ENCODE results near the gene OR56A3.

Gene OR56A3

DNA sequence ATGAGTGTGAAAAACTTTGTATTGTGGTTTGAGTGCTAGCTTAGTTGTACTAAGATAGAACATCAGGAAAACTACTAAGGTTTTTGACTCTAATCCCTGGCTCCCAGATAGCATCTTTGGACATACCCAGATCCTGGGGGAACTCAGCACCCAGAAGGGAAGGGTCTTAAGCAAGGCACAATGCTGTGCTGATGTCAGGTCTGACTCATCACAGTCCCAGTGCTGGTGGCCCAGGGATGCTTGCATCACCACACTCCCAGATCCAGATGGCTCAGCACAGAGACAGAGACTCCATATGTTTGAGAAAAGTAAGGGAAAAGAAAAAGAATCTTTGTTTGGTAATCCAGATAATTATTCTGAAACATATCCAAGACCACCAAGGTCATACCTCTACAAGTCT is 18.3 kb upstream of the OR56A3 start:
- H3K27me3 ChIP-seq (replicated peaks; ENCODE audit: control insufficient read depth, insufficient read depth, low read length): no peaks in the 10 kb centered on the region
- H3K4me3 ChIP-seq (replicated peaks; ENCODE audit: low read depth, low read length): no peak overlapping the region
- DNase-seq (ENCODE audit: extremely low read depth, insufficient read length): no peak
- TF ChIP-seq, protein P1, sequence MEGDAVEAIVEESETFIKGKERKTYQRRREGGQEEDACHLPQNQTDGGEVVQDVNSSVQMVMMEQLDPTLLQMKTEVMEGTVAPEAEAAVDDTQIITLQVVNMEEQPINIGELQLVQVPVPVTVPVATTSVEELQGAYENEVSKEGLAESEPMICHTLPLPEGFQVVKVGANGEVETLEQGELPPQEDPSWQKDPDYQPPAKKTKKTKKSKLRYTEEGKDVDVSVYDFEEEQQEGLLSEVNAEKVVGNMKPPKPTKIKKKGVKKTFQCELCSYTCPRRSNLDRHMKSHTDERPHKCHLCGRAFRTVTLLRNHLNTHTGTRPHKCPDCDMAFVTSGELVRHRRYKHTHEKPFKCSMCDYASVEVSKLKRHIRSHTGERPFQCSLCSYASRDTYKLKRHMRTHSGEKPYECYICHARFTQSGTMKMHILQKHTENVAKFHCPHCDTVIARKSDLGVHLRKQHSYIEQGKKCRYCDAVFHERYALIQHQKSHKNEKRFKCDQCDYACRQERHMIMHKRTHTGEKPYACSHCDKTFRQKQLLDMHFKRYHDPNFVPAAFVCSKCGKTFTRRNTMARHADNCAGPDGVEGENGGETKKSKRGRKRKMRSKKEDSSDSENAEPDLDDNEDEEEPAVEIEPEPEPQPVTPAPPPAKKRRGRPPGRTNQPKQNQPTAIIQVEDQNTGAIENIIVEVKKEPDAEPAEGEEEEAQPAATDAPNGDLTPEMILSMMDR (IDR thresholded peaks at IDR 0.05; ENCODE audit: insufficient read depth, low read length, poor library complexity, severe bottlenecking): no peak
- H3K36me3 ChIP-seq (ENCODE audit: control insufficient read depth, insufficient read depth, low read length): no peaks in the 10 kb centered on the region

DNA sequence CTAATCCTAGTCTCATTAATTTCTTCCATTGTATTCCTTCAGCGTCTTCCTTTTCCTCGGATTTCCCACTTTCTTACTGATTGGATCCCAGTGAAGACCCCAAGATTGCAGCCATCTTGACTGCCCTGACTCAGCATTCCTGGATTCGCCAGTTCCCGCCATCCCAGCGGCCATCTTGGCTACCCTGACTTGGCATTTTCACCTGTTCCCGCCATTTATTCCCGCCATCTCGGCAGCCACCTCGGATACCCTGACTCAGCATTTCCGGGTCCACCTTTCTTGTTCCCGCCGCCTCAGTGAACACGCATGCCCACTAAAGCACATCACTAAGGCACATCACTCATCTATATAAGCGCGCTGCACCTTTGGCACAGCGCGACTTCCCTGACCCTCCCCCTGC is 13.8 kb upstream of the OR56A3 start:
- TF ChIP-seq, protein P1 (IDR thresholded peaks at IDR 0.05; ENCODE audit: insufficient read depth, low read length, poor library complexity, severe bottlenecking): no peak
- Histone ChIP-seq H3K36me3 (ENCODE audit: control insufficient read depth, insufficient read depth, low read length) (no peaks in the 10 kb centered on the region), H3K4me3 (replicated peaks; ENCODE audit: low read depth, low read length) (no peak overlapping the region), H3K27me3 (replicated peaks; ENCODE audit: control insufficient read depth, insufficient read depth, low read length) (no peaks in the 10 kb centered on the region)
- DNase-seq (ENCODE audit: extremely low read depth, insufficient read length): no peak

DNA sequence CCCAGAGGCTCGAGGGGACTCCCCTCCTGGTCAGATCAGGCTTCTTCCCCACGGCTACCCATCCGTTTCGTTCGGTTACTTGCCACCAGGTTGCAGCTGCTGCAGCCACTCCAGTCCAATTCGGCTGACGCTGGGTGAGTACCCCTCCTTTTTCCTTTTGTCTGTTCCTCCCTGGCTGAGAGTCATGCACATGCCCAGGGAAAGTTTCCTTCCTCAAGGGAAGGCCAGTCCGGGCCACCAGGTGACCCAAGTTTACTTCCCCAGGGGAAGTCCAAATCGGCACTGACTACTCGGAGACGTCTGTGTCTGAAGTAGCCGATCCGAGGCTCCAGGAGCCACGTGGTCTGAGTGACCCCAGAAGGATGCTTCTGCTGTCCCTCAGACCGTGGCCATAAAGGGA is 13.2 kb upstream of the OR56A3 start:
- no peak overlapping the region for H3K4me3 ChIP-seq (replicated peaks; ENCODE audit: low read depth, low read length)
- H3K27me3 ChIP-seq (replicated peaks; ENCODE audit: control insufficient read depth, insufficient read depth, low read length): no peaks in the 10 kb centered on the region
- no peaks in the 10 kb centered on the region for H3K36me3 ChIP-seq (ENCODE audit: control insufficient read depth, insufficient read depth, low read length)
- TF ChIP-seq, protein P1 (IDR thresholded peaks at IDR 0.05; ENCODE audit: insufficient read depth, low read length, poor library complexity, severe bottlenecking): no peak
- no peak for DNase-seq (ENCODE audit: extremely low read depth, insufficient read length)

DNA sequence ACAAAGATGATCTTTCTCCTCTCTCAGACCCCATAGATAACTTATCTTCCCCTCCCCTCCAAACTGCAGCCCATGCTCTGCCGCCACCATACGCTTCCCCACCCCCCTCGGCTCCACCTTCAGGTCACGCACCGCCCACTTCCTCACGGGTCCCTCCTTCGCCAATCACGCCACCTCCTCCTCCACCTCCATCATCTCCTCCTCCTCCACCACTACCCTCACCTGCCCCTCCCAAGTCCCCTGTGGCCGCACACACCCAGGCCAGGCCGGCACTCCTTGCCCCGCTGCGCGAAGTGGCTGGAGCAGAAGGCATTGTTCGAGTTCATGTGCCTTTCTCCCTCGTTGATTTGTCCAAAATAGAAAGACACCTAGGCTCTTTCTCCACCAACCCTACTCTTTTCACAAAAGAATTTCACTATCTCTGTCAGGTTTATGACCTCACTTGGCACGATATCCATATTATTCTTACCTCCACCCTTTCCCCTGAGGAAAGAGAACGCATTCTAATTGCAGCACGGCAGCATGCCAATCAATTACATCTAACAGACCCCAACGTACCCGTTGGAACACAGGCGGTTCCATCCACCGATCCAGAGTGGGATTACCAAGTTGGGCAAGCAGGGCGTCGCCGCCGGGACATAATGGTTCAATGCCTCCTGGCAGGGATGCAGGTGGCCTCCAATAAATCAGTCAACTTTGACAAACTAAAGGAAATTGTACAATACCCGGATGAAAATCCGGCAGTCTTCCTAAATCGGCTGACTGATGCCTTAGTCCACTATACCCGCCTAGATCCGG is 12.3 kb upstream of the OR56A3 start:
- no peaks in the 10 kb centered on the region for H3K27me3 ChIP-seq (replicated peaks; ENCODE audit: control insufficient read depth, insufficient read depth, low read length)
- DNase-seq (ENCODE audit: extremely low read depth, insufficient read length): no peak
- H3K36me3 ChIP-seq (ENCODE audit: control insufficient read depth, insufficient read depth, low read length): no peaks in the 10 kb centered on the region
- TF ChIP-seq, protein P1 (IDR thresholded peaks at IDR 0.05; ENCODE audit: insufficient read depth, low read length, poor library complexity, severe bottlenecking): no peak
- no peak overlapping the region for H3K4me3 ChIP-seq (replicated peaks; ENCODE audit: low read depth, low read length)

DNA sequence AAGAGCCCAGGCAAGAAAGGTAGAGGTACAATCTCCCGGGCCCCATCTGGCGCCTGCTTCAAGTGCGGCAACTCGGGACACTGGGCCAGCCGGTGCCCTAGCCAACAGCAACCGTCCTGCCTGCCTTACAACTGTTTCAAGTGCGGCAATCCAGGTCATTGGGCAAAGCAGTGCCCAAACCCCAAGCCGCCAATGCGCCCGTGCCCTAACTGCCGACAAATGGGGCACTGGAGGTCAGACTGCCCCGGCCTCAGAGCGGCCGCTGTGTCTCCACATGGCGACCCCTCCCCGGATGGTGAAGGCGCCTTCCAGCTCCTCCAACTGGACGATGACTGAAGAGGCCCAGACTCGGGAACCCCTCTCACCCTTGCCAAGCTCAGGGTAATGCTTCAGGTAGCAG is 11.4 kb upstream of the OR56A3 start:
- no peaks in the 10 kb centered on the region for H3K36me3 ChIP-seq (ENCODE audit: control insufficient read depth, insufficient read depth, low read length)
- no peak for DNase-seq (ENCODE audit: extremely low read depth, insufficient read length)
- H3K4me3 ChIP-seq (replicated peaks; ENCODE audit: low read depth, low read length): no peak overlapping the region
- H3K27me3 ChIP-seq (replicated peaks; ENCODE audit: control insufficient read depth, insufficient read depth, low read length): no peaks in the 10 kb centered on the region
- TF ChIP-seq, protein P1 (IDR thresholded peaks at IDR 0.05; ENCODE audit: insufficient read depth, low read length, poor library complexity, severe bottlenecking): no peak

Data from GM06990 (cell line).